GM23338 (cell line): ENCODE results near the gene AGAP1.

Source experiments
- CREB1 ChIP-seq: fragments of 250-450 bp; sonication (Bioruptor Pico); IDR thresholded peaks from 2 replicates; pipeline ENCODE4 v1.5.0; 2020; ENCODE audit warnings: low read depth, mild to moderate bottlenecking, moderate library complexity
- EZH2 ChIP-seq: fragments of 200-600 bp; sonication (generic); IDR thresholded peaks from one replicate; pipeline ENCODE4 v1.8.0; 2017; ENCODE audit warnings: antibody characterized with exemption, mild to moderate bottlenecking, low read depth; ENCODE audit not compliant: unreplicated experiment
- JUNB ChIP-seq: IDR thresholded peaks from one replicate; pipeline ENCODE4 v1.6.1; 2016; ENCODE audit warnings: antibody characterized with exemption; ENCODE audit not compliant: unreplicated experiment
- NANOG ChIP-seq: IDR thresholded peaks from 2 replicates; pipeline ENCODE4 v1.6.1; 2016; ENCODE audit warnings: antibody characterized with exemption, borderline replicate concordance
- POLR2AphosphoS5 ChIP-seq: IDR thresholded peaks from 2 replicates; pipeline ENCODE4 v1.6.1; 2016; ENCODE audit warnings: antibody characterized with exemption, low read depth
- TF ChIP-seq, protein P1 (sequence below), 2 experiments: fragments of 200-600 bp in 1 of 2; sonication (generic) in 1 of 2; conservative IDR thresholded peaks; 2 replicates each; pipeline versions ENCODE4 v1.5.1 to v1.6.1; 2016 to 2017; ENCODE audit warnings: antibody characterized with exemption in 2 of 2, low read depth in 2 of 2, mild to moderate bottlenecking in 2 of 2, moderate library complexity in 1 of 2
- TF ChIP-seq, protein P2 (sequence below): IDR thresholded peaks from one replicate; pipeline ENCODE4 v1.6.1; 2018; ENCODE audit warnings: antibody characterized with exemption; ENCODE audit not compliant: unreplicated experiment

DNA sequence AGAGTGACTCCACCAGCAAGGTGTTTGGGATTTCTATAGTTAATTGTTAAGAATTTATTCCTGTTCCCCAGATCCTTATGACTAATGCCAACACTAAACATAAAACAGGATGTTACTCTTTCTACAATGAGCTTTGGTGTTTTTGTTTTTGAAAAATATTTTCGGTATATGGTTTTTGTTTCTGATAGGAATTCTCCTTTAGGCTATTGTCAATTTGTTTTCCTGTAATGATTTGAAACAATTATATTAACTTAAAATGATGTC lies 182.6 kb downstream of the AGAP1 start:
- TF ChIP-seq, protein P1, sequence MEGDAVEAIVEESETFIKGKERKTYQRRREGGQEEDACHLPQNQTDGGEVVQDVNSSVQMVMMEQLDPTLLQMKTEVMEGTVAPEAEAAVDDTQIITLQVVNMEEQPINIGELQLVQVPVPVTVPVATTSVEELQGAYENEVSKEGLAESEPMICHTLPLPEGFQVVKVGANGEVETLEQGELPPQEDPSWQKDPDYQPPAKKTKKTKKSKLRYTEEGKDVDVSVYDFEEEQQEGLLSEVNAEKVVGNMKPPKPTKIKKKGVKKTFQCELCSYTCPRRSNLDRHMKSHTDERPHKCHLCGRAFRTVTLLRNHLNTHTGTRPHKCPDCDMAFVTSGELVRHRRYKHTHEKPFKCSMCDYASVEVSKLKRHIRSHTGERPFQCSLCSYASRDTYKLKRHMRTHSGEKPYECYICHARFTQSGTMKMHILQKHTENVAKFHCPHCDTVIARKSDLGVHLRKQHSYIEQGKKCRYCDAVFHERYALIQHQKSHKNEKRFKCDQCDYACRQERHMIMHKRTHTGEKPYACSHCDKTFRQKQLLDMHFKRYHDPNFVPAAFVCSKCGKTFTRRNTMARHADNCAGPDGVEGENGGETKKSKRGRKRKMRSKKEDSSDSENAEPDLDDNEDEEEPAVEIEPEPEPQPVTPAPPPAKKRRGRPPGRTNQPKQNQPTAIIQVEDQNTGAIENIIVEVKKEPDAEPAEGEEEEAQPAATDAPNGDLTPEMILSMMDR (conservative IDR thresholded peaks at IDR 0.05; ENCODE audit: low read depth in 2 of 2) = no peak
- TF ChIP-seq, protein P2, sequence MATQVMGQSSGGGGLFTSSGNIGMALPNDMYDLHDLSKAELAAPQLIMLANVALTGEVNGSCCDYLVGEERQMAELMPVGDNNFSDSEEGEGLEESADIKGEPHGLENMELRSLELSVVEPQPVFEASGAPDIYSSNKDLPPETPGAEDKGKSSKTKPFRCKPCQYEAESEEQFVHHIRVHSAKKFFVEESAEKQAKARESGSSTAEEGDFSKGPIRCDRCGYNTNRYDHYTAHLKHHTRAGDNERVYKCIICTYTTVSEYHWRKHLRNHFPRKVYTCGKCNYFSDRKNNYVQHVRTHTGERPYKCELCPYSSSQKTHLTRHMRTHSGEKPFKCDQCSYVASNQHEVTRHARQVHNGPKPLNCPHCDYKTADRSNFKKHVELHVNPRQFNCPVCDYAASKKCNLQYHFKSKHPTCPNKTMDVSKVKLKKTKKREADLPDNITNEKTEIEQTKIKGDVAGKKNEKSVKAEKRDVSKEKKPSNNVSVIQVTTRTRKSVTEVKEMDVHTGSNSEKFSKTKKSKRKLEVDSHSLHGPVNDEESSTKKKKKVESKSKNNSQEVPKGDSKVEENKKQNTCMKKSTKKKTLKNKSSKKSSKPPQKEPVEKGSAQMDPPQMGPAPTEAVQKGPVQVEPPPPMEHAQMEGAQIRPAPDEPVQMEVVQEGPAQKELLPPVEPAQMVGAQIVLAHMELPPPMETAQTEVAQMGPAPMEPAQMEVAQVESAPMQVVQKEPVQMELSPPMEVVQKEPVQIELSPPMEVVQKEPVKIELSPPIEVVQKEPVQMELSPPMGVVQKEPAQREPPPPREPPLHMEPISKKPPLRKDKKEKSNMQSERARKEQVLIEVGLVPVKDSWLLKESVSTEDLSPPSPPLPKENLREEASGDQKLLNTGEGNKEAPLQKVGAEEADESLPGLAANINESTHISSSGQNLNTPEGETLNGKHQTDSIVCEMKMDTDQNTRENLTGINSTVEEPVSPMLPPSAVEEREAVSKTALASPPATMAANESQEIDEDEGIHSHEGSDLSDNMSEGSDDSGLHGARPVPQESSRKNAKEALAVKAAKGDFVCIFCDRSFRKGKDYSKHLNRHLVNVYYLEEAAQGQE = no peak
- TF ChIP-seq POLR2AphosphoS5 (no peak), EZH2 (no peak), JUNB (no peak), CREB1 (no peak), NANOG (no peak)
